ENCODE results near the gene CCM2.

DNA sequence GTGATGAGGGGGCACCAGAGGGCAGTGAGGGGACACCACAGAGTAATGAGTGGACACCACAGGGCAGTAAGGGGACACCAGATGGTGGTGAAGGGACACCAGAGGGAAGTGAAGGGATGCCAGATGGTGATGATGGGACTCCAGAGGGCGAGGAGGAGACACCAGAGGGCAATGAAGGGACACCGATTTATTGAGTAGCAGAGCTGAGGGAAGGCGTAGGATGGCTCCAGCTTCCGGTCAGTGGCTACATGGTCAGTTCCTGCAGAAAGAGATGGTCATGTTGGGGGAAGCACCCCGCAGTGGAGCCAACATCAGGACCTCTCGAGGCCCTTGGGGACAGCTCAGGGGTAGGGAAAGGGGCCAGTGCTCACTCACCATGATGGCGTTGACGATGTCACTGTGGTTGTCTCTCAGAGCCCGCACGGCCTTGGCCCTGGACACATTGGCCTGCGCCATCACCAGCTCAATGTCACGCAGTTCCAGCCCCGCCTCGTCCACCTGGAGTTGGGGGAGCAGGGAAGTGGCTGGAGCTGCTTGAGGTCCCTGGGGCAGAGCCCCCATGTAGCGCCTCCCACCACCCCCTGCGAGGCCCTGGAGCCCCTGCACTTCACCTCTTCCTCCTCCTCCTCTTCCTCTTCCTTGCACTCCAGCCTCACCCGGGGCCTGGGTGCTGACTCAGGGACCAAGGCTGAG is 80.4 kb downstream of the CCM2 start:
- TF ChIP-seq EZH2 (IDR thresholded peaks at IDR 0.05; ENCODE audit: insufficient read depth, low read length) = no peak
- TF ChIP-seq, protein P1, sequence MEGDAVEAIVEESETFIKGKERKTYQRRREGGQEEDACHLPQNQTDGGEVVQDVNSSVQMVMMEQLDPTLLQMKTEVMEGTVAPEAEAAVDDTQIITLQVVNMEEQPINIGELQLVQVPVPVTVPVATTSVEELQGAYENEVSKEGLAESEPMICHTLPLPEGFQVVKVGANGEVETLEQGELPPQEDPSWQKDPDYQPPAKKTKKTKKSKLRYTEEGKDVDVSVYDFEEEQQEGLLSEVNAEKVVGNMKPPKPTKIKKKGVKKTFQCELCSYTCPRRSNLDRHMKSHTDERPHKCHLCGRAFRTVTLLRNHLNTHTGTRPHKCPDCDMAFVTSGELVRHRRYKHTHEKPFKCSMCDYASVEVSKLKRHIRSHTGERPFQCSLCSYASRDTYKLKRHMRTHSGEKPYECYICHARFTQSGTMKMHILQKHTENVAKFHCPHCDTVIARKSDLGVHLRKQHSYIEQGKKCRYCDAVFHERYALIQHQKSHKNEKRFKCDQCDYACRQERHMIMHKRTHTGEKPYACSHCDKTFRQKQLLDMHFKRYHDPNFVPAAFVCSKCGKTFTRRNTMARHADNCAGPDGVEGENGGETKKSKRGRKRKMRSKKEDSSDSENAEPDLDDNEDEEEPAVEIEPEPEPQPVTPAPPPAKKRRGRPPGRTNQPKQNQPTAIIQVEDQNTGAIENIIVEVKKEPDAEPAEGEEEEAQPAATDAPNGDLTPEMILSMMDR (IDR thresholded peaks at IDR 0.05; ENCODE audit: insufficient read depth, low read depth, low read length) = no peak

Measured in astrocyte (in vitro differentiated cells and primary cell).